ENCODE measurements around the gene AFF1.
"Not testable (repeated sequence)": the region's sequence is repeated elsewhere in the genome, so short reads cannot be mapped to it uniquely, and the experiment has no call there.

The AFF1 gene

GRCh38 chr4:87012265-87012953 is 77.6 kb downstream of the AFF1 start:
- DNase-seq = no peak

- not testable (repeated sequence) for DNase-seq
Observed at GRCh38 chr4:87012954-87013308, 78.1 kb downstream of the AFF1 start.

- no peak for DNase-seq
Observed at GRCh38 chr4:87014284-87014782, 79.5 kb downstream of the AFF1 start.

GRCh38 chr4:87015416-87015815 is 80.6 kb downstream of the AFF1 start:
- no peak for DNase-seq

- no peak for DNase-seq
Observed at GRCh38 chr4:87017580-87018342, 83.0 kb downstream of the AFF1 start.

- DNase-seq = no peak
Observed at GRCh38 chr4:87018753-87019152, 83.9 kb downstream of the AFF1 start.

GRCh38 chr4:87019246-87019791 is 84.5 kb downstream of the AFF1 start:
- DNase-seq = no peak

GRCh38 chr4:87019898-87020297 is 85.1 kb downstream of the AFF1 start:
- DNase-seq = no peak

- no peak for DNase-seq
Observed at GRCh38 chr4:87024201-87024600, 89.4 kb downstream of the AFF1 start.

- DNase-seq = no peak
Observed at GRCh38 chr4:87025023-87025613, 90.3 kb downstream of the AFF1 start.

- no peak for DNase-seq
Observed at GRCh38 chr4:87025614-87026041, 90.8 kb downstream of the AFF1 start.

GRCh38 chr4:87026800-87027495 is 92.1 kb downstream of the AFF1 start:
- DNase-seq = no peak

GRCh38 chr4:87029356-87029755 is 94.5 kb downstream of the AFF1 start:
- no peak for DNase-seq

- no peak for DNase-seq
Observed at GRCh38 chr4:87030124-87030523, 95.3 kb downstream of the AFF1 start.

GRCh38 chr4:87030755-87031441 is 96.1 kb downstream of the AFF1 start:
- DNase-seq = no peak

- DNase-seq = no peak
Observed at GRCh38 chr4:87031920-87032319, 97.1 kb downstream of the AFF1 start.

GRCh38 chr4:87032884-87033533 is 98.2 kb downstream of the AFF1 start:
- DNase-seq = no peak

GRCh38 chr4:87033902-87034301 is 99.1 kb downstream of the AFF1 start:
- no peak for DNase-seq

- no peak for DNase-seq
Observed at GRCh38 chr4:87034527-87034926, 99.7 kb downstream of the AFF1 start.

GRCh38 chr4:87035881-87036509 is 101.2 kb downstream of the AFF1 start:
- no peak for DNase-seq

GRCh38 chr4:87036713-87037112 is 101.9 kb downstream of the AFF1 start:
- no peak for DNase-seq

Data from NCI-H774 (cell line).